Parathyroid adenoma (tissue), 2 donors: ENCODE results near the gene CARD10.
A peak's percentile ranks its signal among the peaks of the same experiment; 100 is the strongest.

Experiments
- H2AFZ ChIP-seq: fragments of 300-600 bp; sonication (generic); one replicate; pipeline ENCODE4 v1.7.0; 2017; ENCODE audit warnings: antibody characterized with exemption, mild to moderate bottlenecking
- H3K27ac ChIP-seq: fragments of 300-600 bp; sonication (generic); one replicate; pipeline ENCODE4 v1.7.0; 2017
- H3K27me3 ChIP-seq: fragments of 300-600 bp; sonication (generic); one replicate; pipeline ENCODE4 v1.7.0; 2017; ENCODE audit warnings: low read length; ENCODE audit not compliant: control insufficient read depth, insufficient read depth
- H3K36me3 ChIP-seq: fragments of 300-600 bp; sonication (generic); one replicate; pipeline ENCODE4 v1.7.0; 2017; ENCODE audit warnings: low read length; ENCODE audit not compliant: control insufficient read depth, insufficient read depth
- H3K4me1 ChIP-seq: fragments of 300-600 bp; sonication (generic); one replicate; pipeline ENCODE4 v1.7.0; 2017; ENCODE audit warnings: control low read depth
- H3K4me2 ChIP-seq: fragments of 300-600 bp; sonication (generic); one replicate; pipeline ENCODE4 v1.7.0; 2017; ENCODE audit warnings: low read length
- H3K4me3 ChIP-seq: fragments of 300-600 bp; sonication (generic); one replicate; pipeline ENCODE4 v1.7.0; 2017; ENCODE audit warnings: low read depth, low read length
- H3K79me2 ChIP-seq: fragments of 300-600 bp; sonication (generic); one replicate; pipeline ENCODE4 v1.7.0; 2017; ENCODE audit warnings: control low read depth
- H3K9ac ChIP-seq: fragments of 300-600 bp; sonication (generic); one replicate; pipeline ENCODE4 v1.7.0; 2017; ENCODE audit warnings: mild to moderate bottlenecking
- H3K9me3 ChIP-seq: fragments of 300-600 bp; sonication (generic); one replicate; pipeline ENCODE4 v1.7.0; 2017; ENCODE audit warnings: low read length; ENCODE audit not compliant: control insufficient read depth
- CTCF ChIP-seq: fragments of 300-600 bp; sonication (generic); IDR thresholded peaks from one replicate; pipeline ENCODE4 v1.7.0; 2017; ENCODE audit warnings: antibody characterized with exemption, mild to moderate bottlenecking
- donor health status: primary hyperparathyroidism.

CARD10 gene

DNA sequence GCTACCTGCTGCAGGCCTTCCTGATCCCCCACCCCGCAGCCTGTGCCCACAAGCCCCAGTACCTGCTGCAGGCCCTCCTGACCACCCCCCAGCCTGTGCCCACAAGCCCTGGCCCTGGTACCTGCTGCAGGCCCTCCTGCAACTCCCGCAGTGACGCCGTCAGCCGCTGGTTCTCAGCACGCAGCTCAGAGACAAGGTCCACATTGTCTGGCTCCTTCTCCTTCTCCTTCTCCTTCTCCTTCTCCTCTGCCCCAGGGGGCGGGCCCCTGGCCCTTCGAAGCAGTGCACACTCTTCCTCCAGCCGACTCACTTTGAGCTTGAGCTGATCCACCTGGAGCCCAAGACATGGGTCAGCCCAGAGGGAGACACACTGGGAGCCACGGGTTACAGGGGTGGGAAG, 9.1 kb downstream of the CARD10 start:
- Histone ChIP-seq H3K27ac (no peak overlapping the region), H3K79me2 (no peaks in the 10 kb centered on the region), H3K9me3 (no peaks in the 10 kb centered on the region), H3K27me3 (no peaks in the 10 kb centered on the region), H3K4me2 (no peak overlapping the region), H3K4me3 (no peak overlapping the region), H3K9ac (no peak overlapping the region), H3K36me3 (no peaks in the 10 kb centered on the region), H2AFZ (no peak overlapping the region), H3K4me1 (no peaks in the 10 kb centered on the region)
- no peak for TF ChIP-seq CTCF

DNA sequence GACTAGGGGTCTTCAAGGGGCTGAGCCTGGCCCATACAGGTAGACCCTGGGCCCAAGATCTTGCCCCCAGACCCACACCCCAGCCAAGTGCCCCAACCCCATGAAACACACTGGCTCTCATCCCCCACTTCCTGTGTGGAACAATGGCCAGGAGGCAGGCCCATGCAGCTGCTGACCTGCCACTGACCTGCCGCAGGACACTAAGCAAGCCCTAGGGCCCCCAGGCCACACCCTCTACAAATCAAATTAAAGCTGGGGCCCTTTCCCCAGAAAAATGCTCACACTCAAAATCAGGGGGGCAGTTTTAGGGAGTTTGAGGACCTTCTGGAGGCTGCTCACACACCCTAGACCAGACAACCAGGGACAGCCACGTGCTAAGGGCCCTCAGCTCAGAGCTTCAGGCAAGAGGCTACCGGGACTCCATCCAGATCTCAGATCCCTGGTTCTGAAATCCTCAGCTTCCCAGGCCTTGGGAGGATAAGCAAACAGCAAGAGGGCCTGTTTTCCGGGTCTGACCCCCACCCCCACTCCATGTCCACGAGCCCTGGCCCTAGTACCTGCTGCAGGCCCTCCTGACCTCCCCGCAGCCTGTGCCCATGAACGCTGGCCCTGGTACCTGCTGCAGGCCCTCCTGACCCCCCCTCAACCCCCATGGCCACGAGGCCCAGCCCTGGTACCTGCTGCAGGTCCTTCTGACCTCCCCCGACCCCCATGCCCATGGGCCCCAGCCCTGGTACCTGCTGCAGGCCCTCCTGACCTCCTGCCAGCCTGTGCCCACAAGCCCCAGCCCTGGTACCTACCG, 10.0 kb downstream of the CARD10 start:
- Histone ChIP-seq H2AFZ (no peak overlapping the region), H3K27me3 (no peaks in the 10 kb centered on the region), H3K9me3 (no peaks in the 10 kb centered on the region), H3K4me2 (no peak overlapping the region), H3K79me2 (no peaks in the 10 kb centered on the region), H3K9ac (no peak overlapping the region), H3K4me3 (no peak overlapping the region), H3K4me1 (no peaks in the 10 kb centered on the region), H3K27ac (peak overlapping the region; percentile 15), H3K36me3 (no peaks in the 10 kb centered on the region)
- no peak for TF ChIP-seq CTCF

GRCh38 chr22:37508431-37508992, 10.7 kb downstream of the CARD10 start:
- Histone ChIP-seq H2AFZ (no peak overlapping the region), H3K9ac (no peak overlapping the region), H3K4me3 (no peak overlapping the region), H3K79me2 (no peaks in the 10 kb centered on the region), H3K27me3 (no peaks in the 10 kb centered on the region), H3K4me2 (no peak overlapping the region), H3K27ac (peak overlapping the region; percentile 15), H3K36me3 (no peaks in the 10 kb centered on the region), H3K9me3 (no peaks in the 10 kb centered on the region), H3K4me1 (no peaks in the 10 kb centered on the region)
- no peak for TF ChIP-seq CTCF

GRCh38 chr22:37507731-37508130, 11.5 kb downstream of the CARD10 start:
- Histone ChIP-seq H3K4me1 (no peaks in the 10 kb centered on the region), H3K79me2 (no peaks in the 10 kb centered on the region), H3K9me3 (no peaks in the 10 kb centered on the region), H3K4me2 (no peak overlapping the region), H3K4me3 (no peak overlapping the region), H3K27ac (no peak overlapping the region), H3K36me3 (no peaks in the 10 kb centered on the region), H3K27me3 (no peaks in the 10 kb centered on the region), H3K9ac (no peak overlapping the region), H2AFZ (no peak overlapping the region)
- TF ChIP-seq CTCF, result no peak

DNA sequence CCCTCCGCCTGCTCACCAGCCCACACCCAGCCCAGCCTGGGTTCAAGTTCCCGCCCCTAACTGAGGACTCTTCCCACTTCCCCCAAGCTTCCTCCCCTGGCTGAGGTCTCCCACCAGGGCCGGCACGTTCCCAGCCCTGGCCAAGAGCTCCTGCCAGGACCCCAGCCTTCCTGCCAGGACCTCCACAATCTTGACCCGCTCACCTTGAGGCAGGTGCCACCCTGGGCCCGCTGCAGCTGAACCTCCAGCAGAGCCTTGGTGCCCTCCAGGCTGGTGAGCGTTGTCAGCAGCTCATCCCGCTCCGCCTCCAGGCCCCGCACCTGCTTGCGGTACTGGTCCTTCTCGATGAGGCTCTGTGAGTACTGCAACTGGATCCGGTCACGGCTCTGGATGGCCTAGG, 13.2 kb downstream of the CARD10 start:
- Histone ChIP-seq H3K36me3 (no peaks in the 10 kb centered on the region), H3K4me1 (no peaks in the 10 kb centered on the region)

More for the DNA sequence above, 13.2 kb downstream of the CARD10 start:
- no peaks in the 10 kb centered on the region for H3K9me3 ChIP-seq
- no peaks in the 10 kb centered on the region for H3K27me3 ChIP-seq
- no peak overlapping the region for H3K4me3 ChIP-seq
- no peak overlapping the region for H2AFZ ChIP-seq
- H3K4me2 ChIP-seq, result no peak overlapping the region
- H3K79me2 ChIP-seq, result no peaks in the 10 kb centered on the region
- H3K27ac ChIP-seq, result no peak overlapping the region
- TF ChIP-seq CTCF, result no peak
- H3K9ac ChIP-seq, result no peak overlapping the region
